NCI-H446 (cell line): ENCODE data around the gene PPP1R11.

Experiments
- DNase-seq, 2 experiments: peaks; one replicate each; lab custom pipeline; 2025; lab: John Stamatoyannopoulos, UW

PPP1R11 gene

GRCh38 chr6:30061858-30062458 lies 5.0 kb upstream of the PPP1R11 start:
- DNase-seq, result no peak

- DNase-seq, result no peak
Measured at GRCh38 chr6:30062471-30063178, 4.4 kb upstream of the PPP1R11 start.

GRCh38 chr6:30063315-30063714 lies 3.7 kb upstream of the PPP1R11 start:
- no peak for DNase-seq

DNA sequence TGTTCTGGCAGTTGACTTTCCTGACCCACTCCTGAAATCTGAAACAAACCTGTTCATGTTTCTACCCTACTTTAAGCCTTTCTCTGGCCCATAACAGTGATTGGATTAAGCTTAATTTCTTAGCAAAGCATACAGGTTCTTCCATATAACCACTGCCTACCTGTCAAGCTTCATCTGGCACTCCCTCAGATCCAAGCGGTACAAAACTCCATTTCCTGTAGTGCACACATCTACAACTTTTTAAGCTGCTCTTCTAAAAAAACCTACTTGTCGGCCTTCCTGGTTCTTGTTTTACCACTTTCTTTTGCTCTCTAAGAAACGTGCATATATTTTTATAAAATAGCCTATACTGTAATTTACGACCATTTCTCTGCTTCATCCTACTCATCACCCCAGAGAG lies 916 bp upstream of the PPP1R11 start:
- no peak for DNase-seq

- no peak for DNase-seq
Measured at GRCh38 chr6:30067460-30068139, 602 bp downstream of the PPP1R11 start.

DNA sequence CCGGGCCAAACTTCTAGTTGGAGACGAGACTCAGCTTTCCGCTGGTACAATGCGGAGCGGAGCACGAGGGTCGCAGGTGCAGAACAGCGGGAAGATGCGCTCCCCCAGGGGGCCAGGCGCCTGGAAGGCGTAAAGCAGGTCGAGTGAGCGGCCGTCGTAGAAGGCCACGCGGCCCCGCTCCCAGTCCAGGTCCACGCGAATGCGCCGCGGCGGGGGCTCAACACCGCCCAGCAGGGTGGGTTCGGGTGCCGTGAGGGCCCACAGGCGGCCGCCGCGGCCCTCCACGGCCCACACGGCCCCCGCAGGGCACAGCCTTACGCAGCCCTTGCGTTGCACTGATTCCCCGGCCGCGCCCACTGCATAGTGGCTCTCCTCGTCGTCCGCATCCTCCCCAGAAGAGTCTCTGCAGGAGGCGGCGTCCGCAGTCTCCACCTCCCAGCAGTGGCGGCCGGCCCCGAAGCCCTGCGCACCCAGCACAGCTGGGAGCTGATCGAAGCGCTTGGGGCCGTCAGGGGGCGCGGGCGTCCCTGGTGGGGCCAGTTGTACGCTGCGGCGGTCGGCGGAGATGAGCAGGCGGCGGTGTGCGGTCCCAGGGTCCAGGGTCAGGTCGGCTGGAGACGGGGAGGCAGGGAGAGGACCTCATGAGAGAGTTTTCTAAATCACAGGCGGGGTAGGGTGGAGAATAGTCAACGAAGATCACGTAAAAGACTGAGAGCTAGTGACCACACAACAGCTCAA lies 4.3 kb downstream of the PPP1R11 start:
- no peak for DNase-seq

- no peak for DNase-seq
Measured at GRCh38 chr6:30071858-30072257, 4.9 kb downstream of the PPP1R11 start.

DNA sequence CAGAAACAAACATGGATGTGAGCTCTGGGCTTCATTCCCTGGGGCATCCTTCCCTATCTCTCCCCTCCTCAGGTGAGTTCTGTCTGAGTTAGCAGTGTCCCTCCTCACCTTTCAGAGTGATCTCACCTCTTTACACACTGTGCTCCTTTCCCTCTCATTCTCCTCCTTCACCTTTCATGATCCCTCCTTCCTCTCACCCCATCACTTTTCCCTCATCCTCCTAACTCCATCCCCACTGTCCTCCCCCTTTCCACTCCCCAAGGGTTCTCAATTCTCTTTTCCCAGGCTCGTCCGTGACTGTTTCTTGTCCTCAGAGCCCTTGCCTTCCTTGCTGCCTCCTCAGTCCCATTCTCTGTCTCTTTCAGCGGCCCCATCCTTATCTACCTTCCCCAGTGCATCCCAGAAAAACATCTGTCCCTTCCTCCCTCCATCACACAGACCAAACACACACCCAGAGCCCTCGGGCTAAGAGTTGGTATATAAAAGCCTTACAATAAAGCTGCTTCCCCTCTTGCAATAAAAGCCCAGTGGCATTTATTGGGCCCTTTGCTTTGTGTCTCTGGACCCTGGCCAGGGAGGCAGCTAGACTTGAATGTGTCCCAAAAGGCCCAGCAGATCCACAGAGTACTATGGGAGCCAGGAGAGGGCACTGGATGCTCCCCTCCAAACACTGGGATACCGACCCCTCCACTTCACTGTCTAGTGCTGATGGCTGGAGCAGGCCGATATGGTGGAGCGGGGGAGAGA lies 6.7 kb downstream of the PPP1R11 start:
- DNase-seq, result no peak

DNA sequence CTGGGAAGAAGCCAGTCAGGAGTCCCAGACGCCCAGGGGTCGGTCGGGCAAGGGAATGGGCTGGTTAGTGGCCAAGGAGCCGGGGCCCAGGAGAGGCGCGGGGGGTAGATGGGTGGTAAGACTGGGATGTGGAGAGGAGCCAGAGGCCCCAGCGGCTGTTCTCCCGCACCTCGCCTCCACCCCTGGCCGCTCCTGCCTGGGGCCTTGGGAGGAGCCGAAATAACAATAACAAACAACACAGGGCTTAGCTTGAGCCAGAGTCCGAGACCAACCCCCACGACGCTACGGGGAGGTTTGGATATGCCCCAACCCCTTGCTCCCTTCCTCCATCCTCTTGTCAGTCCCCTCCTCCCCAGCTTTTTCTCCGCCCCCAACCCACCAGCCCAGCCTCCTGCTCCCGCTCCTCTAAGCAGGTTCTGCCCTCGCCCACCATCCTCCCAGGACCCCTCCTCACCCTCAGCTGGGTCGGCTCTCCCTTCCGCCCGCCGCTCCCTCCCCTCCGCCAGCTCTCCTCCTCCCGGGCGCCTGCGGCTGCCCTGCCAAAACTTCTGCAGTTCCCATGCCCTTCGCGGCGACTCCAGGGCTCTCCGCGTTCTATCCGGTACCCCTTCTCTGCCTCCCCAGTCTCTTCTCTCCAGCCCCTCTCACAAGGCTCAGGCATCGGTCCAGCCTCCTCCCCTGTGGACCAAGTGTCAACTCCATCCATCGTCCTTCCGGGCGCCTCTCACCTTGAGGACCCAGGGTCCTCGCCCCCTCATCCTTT lies 7.5 kb downstream of the PPP1R11 start:
- DNase-seq, result no peak

GRCh38 chr6:30075094-30075789 lies 8.2 kb downstream of the PPP1R11 start, which contains the start of gene RNF39:
TSS of gene RNF39 (minus strand) at chr6:30075769. CDS start at chr6:30075585, 184 bp downstream.
- DNase-seq, result no peak

GRCh38 chr6:30075790-30076732 lies 9.1 kb downstream of the PPP1R11 start:
- no peak for DNase-seq

DNA sequence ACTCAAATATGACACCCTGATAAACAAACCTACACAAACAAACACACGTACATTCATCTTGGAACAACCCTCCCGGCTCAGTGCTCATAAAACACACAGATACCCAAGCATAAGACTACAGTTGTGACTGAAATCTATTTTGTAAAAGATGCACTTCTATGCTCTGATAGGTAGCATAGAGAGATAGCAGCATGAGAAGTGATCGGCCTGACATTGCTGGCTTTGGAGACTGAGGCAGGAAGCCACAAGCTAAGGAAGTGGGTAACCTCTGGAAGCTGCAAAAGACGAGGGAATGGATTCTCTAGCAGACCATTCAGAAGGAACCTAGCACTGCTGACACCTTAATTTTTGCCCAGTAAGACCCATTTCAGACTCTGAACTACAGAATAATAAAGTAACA lies 10.2 kb downstream of the PPP1R11 start:
- DNase-seq, result no peak

- no peak for DNase-seq
Measured at GRCh38 chr6:30087876-30088275, 20.9 kb downstream of the PPP1R11 start.

- DNase-seq, result no peak
Measured at GRCh38 chr6:30091577-30092381, 24.8 kb downstream of the PPP1R11 start.

- no peak for DNase-seq
Measured at GRCh38 chr6:30092852-30093543, 26.0 kb downstream of the PPP1R11 start.

GRCh38 chr6:30093951-30094661 lies 27.1 kb downstream of the PPP1R11 start:
- no peak for DNase-seq

- DNase-seq, result no peak
Measured at GRCh38 chr6:30096829-30097228, 29.8 kb downstream of the PPP1R11 start.
